ENCODE measurements around the gene PLA2G2C.
A peak's percentile ranks its signal among the peaks of the same experiment; 100 is the strongest.

Gene PLA2G2C

GRCh38 chr1:20195462-20195780 lies 9.1 kb upstream of the PLA2G2C start:
- DNase-seq (ENCODE audit: low read depth in 1 of 2, low spot score in 1 of 2) = no peak
- TF ChIP-seq POLR2AphosphoS5 (IDR thresholded peaks at IDR 0.05; ENCODE audit: low read depth) (no peak), SPI1 (IDR thresholded peaks at IDR 0.05; ENCODE audit: borderline replicate concordance, low read depth) (no peak), REST (IDR thresholded peaks at IDR 0.05; ENCODE audit: insufficient replicate concordance, low read depth) (no peak), GABPA (IDR thresholded peaks at IDR 0.05; ENCODE audit: low read depth) (no peak), CTCF (IDR thresholded peaks at IDR 0.05; ENCODE audit: insufficient read depth, low read length) (no peak)
- no peaks in the 10 kb centered on the region for H3K27me3 ChIP-seq (ENCODE audit: insufficient read depth, poor library complexity, severe bottlenecking)
- no peak overlapping the region for H3K27ac ChIP-seq (replicated peaks)
- no peak overlapping the region for H3K4me3 ChIP-seq (replicated peaks; ENCODE audit: insufficient read depth, low read length)

GRCh38 chr1:20194757-20195461 lies 8.6 kb upstream of the PLA2G2C start:
- Histone ChIP-seq H3K27me3 (ENCODE audit: insufficient read depth, poor library complexity, severe bottlenecking) (no peaks in the 10 kb centered on the region), H3K4me3 (replicated peaks; ENCODE audit: insufficient read depth, low read length) (no peak overlapping the region), H3K27ac (replicated peaks) (no peak overlapping the region)
- peak; percentile 74 for TF ChIP-seq CTCF (IDR thresholded peaks at IDR 0.05; ENCODE audit: insufficient read depth, low read length)
- no peak for TF ChIP-seq GABPA (IDR thresholded peaks at IDR 0.05; ENCODE audit: low read depth)
- TF ChIP-seq POLR2AphosphoS5 (IDR thresholded peaks at IDR 0.05; ENCODE audit: low read depth) = no peak
- no peak for TF ChIP-seq SPI1 (IDR thresholded peaks at IDR 0.05; ENCODE audit: borderline replicate concordance, low read depth)
- TF ChIP-seq REST (IDR thresholded peaks at IDR 0.05; ENCODE audit: insufficient replicate concordance, low read depth) = no peak
- DNase-seq (ENCODE audit: low read depth in 1 of 2, low spot score in 1 of 2) = peak; percentile 57 to 78

GRCh38 chr1:20194224-20194623 lies 7.9 kb upstream of the PLA2G2C start:
- Histone ChIP-seq H3K27ac (replicated peaks) (no peak overlapping the region), H3K27me3 (ENCODE audit: insufficient read depth, poor library complexity, severe bottlenecking) (no peaks in the 10 kb centered on the region), H3K4me3 (replicated peaks; ENCODE audit: insufficient read depth, low read length) (no peak overlapping the region)
- no peak for TF ChIP-seq CTCF (IDR thresholded peaks at IDR 0.05; ENCODE audit: insufficient read depth, low read length)
- TF ChIP-seq POLR2AphosphoS5 (IDR thresholded peaks at IDR 0.05; ENCODE audit: low read depth) = no peak
- no peak for TF ChIP-seq REST (IDR thresholded peaks at IDR 0.05; ENCODE audit: insufficient replicate concordance, low read depth)
- no peak for TF ChIP-seq SPI1 (IDR thresholded peaks at IDR 0.05; ENCODE audit: borderline replicate concordance, low read depth)
- no peak for TF ChIP-seq GABPA (IDR thresholded peaks at IDR 0.05; ENCODE audit: low read depth)
- no peak for DNase-seq (ENCODE audit: low read depth in 1 of 2, low spot score in 1 of 2)
